Measurements from ENCODE around the gene PCIF1. TPM values are rescaled to one million over a fixed set of nuclear protein-coding genes. Genes with fewer than 3 reads are reported as not detected.
"Not testable (repeated sequence)": the region's sequence is repeated elsewhere in the genome, so short reads cannot be mapped to it uniquely, and the experiment has no call there.

PCIF1 gene
- total RNA-seq, 1 donor from 2014 or later: 13.5 TPM

- no peak for DNase-seq
Observed at GRCh38 chr20:45994761-45995493, 60.4 kb downstream of the PCIF1 start.

- not testable (repeated sequence) for DNase-seq
Observed at GRCh38 chr20:45995495-45996097, 61.1 kb downstream of the PCIF1 start.

GRCh38 chr20:45997187-45997586 is 62.7 kb downstream of the PCIF1 start:
- DNase-seq: no peak

Other genes starting within 250 kb of the PCIF1 start
- gene WFDC13, start 232.6 kb upstream of the PCIF1 start, total RNA-seq: not detected
- gene WFDC10B, start 229.7 kb upstream of the PCIF1 start, total RNA-seq: not detected
- gene SPINT4, start 212.3 kb upstream of the PCIF1 start, total RNA-seq: not detected
- 0.39 TPM for gene WFDC3, start 142.8 kb upstream of the PCIF1 start, total RNA-seq
- 15.8 TPM for gene DNTTIP1, start 142.7 kb upstream of the PCIF1 start, total RNA-seq
- 11.9 TPM for gene UBE2C, start 122.0 kb upstream of the PCIF1 start, total RNA-seq
- 472 TPM for gene TNNC2, start 107.4 kb upstream of the PCIF1 start, total RNA-seq
- gene SNX21, start 100.9 kb upstream of the PCIF1 start, total RNA-seq: 22.8 TPM
- gene ACOT8, start 77.3 kb upstream of the PCIF1 start, total RNA-seq: 15.8 TPM
- 3.6 TPM for gene ZSWIM3, start 77.1 kb upstream of the PCIF1 start, total RNA-seq
- gene ZSWIM1, start 53.5 kb upstream of the PCIF1 start, total RNA-seq: 4.0 TPM
- gene SPATA25, start 47.1 kb upstream of the PCIF1 start, total RNA-seq: 0.69 TPM
- gene NEURL2, start 43.5 kb upstream of the PCIF1 start, total RNA-seq: 2.9 TPM
- gene CTSA, start 43.3 kb upstream of the PCIF1 start, total RNA-seq: 30.9 TPM
- 27.1 TPM for gene PLTP, start 22.5 kb upstream of the PCIF1 start, total RNA-seq
- 12.2 TPM for gene ZNF335, start 37.5 kb downstream of the PCIF1 start, total RNA-seq
- gene MMP9, start 74.2 kb downstream of the PCIF1 start, total RNA-seq: 5.1 TPM
- gene SLC12A5, start 94.5 kb downstream of the PCIF1 start, total RNA-seq: 0.69 TPM
- 10.8 TPM for gene NCOA5, start 155.3 kb downstream of the PCIF1 start, total RNA-seq
- gene CD40, start 183.6 kb downstream of the PCIF1 start, total RNA-seq: 4.1 TPM